Lower leg skin (tissue), 4 donors: ENCODE data around the gene ADGRD1. TPM values are rescaled to one million over a fixed set of nuclear protein-coding genes. Genes with fewer than 3 reads are reported as not detected.

ENCODE experiments used
- DNase-seq, 2 donors: peaks; one replicate each; pipeline ENCODE4 v3.0.0-alpha.2; 2019; ENCODE audit warnings: low spot score in 2 of 2
- H3K4me3 ChIP-seq: fragments of 200-600 bp; sonication (generic); 2 replicates; pipeline ENCODE4 v1.5.1; 2017; ENCODE audit warnings: mild to moderate bottlenecking, low read depth; ENCODE audit not compliant: poor library complexity, severe bottlenecking
- CTCF ChIP-seq, 3 donors: fragments of 450-650 bp; IDR thresholded peaks; one replicate each; pipeline ENCODE4 v1.5.1; 2016; ENCODE audit warnings: antibody characterized with exemption in 3 of 3, mild to moderate bottlenecking in 3 of 3, moderate library complexity in 2 of 3
- POLR2A ChIP-seq, 2 donors: fragments of 450-650 bp; IDR thresholded peaks; one replicate each; pipeline ENCODE4 v1.6.1; 2016 to 2017; ENCODE audit warnings: antibody characterized with exemption in 2 of 2, mild to moderate bottlenecking in 1 of 2, moderate library complexity in 1 of 2
- WGBS, 2 donors: methylation state at CpG; one replicate each; pipeline ENCODE4 v1.1.5; 2018; 5-methylcytosine and 5-hydroxymethylcytosine counted together
- intact Hi-C: fragments of 100-400 bp; cut with DNase I; formaldehyde crosslinking; loops from one replicate; pipeline ENCODE4 v1.15.0; 2023; ENCODE audit warnings: low total_unique reads
- total RNA-seq, 4 donors: library from RNA; depleted of rRNA; stranded (reverse); fragments of >200 nt; gene quantifications; one replicate each; pipeline ENCODE4 v1.1.0, GENCODE V29; 2016

ADGRD1 gene
- total RNA-seq, 4 donors from 2014 or later: 8.3 to 11.6 (median 8.9) TPM

GRCh38 chr12:130922511-130922953 lies 31.2 kb upstream of the ADGRD1 start:
- H3K4me3 ChIP-seq: no peak overlapping the region
- DNase-seq: no peak
- WGBS, 2 donors: 24 to 29% methylated on average over 4 of the region's 4 CpGs
- TF ChIP-seq CTCF (IDR thresholded peaks at IDR 0.05): no peak
- TF ChIP-seq POLR2A (IDR thresholded peaks at IDR 0.05): no peak
- intact Hi-C loops: loop anchor here (10.0 kb wide), 1 partner anchor 202 kb away; no protein-coding TSS in a partner anchor

GRCh38 chr12:130924966-130925665 lies 28.6 kb upstream of the ADGRD1 start:
- 83 to 87% methylated on average over 23 of the region's 23 CpGs for WGBS, 2 donors
- H3K4me3 ChIP-seq: no peak overlapping the region
- intact Hi-C loops: loop anchor here (10.0 kb wide), 1 partner anchor 200 kb away; no protein-coding TSS in a partner anchor
- TF ChIP-seq CTCF (IDR thresholded peaks at IDR 0.05) (no peak), POLR2A (IDR thresholded peaks at IDR 0.05) (no peak)
- no peak for DNase-seq

- no peak overlapping the region for H3K4me3 ChIP-seq
- DNase-seq: no peak
- intact Hi-C loops: loop anchor here (10.0 kb wide), 1 partner anchor 199 kb away; no protein-coding TSS in a partner anchor
- TF ChIP-seq CTCF (IDR thresholded peaks at IDR 0.05): no peak
- TF ChIP-seq POLR2A (IDR thresholded peaks at IDR 0.05): no peak
- 77% methylated on average over 7 of the region's 7 CpGs for WGBS, 2 donors
These were observed 28.1 kb upstream of the ADGRD1 start for GRCh38 chr12:130925666-130926015.

GRCh38 chr12:130929363-130929762 lies 24.3 kb upstream of the ADGRD1 start:
- 69 to 71% methylated on average over 8 of the region's 8 CpGs for WGBS, 2 donors
- intact Hi-C loops: loop anchor here (10.0 kb wide), 1 partner anchor 195 kb away; no protein-coding TSS in a partner anchor
- no peak overlapping the region for H3K4me3 ChIP-seq
- no peak for DNase-seq
- no peak for TF ChIP-seq POLR2A (IDR thresholded peaks at IDR 0.05)
- TF ChIP-seq CTCF (IDR thresholded peaks at IDR 0.05): no peak

GRCh38 chr12:130932061-130932930 lies 21.4 kb upstream of the ADGRD1 start:
- WGBS, 2 donors: 35 to 40% methylated on average over 10 of the region's 10 CpGs
- intact Hi-C loops: no loop called here
- TF ChIP-seq CTCF (IDR thresholded peaks at IDR 0.05) (no peak), POLR2A (IDR thresholded peaks at IDR 0.05) (no peak)
- H3K4me3 ChIP-seq: no peak overlapping the region
- peak in 1 of 2 donors; percentile 53 for DNase-seq
